HepG2 (cell line): Measurements from ENCODE around the gene POFUT1. TPM values are rescaled to one million over a fixed set of nuclear protein-coding genes. Genes with fewer than 3 reads are reported as not detected.

Experiments
- ASH2L ChIP-seq: fragments of 300-600, 200-600 bp; sonication (generic); IDR thresholded peaks from 2 replicates; pipeline ENCODE4 v1.7.0; 2017; ENCODE audit warnings: low read depth, mild to moderate bottlenecking, moderate library complexity, mixed read lengths, low read length; ENCODE audit not compliant: insufficient read length
- CBX2 ChIP-seq, 2 experiments: fragments of 200-600 bp in 1 of 2; sonication (generic); formaldehyde crosslinking in 1 of 2; IDR thresholded peaks; 2 replicates each; pipeline versions ENCODE4 v1.7.0 to v1.8.1; 2018 to 2022; ENCODE audit warnings: low read depth in 2 of 2, low read length in 1 of 2, mild to moderate bottlenecking in 1 of 2, missing genetic modification reagents in 1 of 2
- CENPBD1 ChIP-seq: sonication (generic); formaldehyde crosslinking; IDR thresholded peaks from 2 replicates; pipeline ENCODE4 v1.8.0; 2022; ENCODE audit warnings: missing genetic modification reagents, low read depth, mild to moderate bottlenecking, borderline replicate concordance
- FOXP4 ChIP-seq: sonication (generic); formaldehyde crosslinking; IDR thresholded peaks from 2 replicates; pipeline ENCODE4 v1.4.0; 2020; ENCODE audit warnings: missing genetic modification reagents
- GABPA ChIP-seq, 2 experiments: IDR thresholded peaks; 2 replicates each; pipeline ENCODE4 v1.6.1; 2011 to 2016; ENCODE audit warnings: low read depth in 2 of 2, low read length in 1 of 2, missing biosample characterization in 1 of 2, missing genetic modification characterization in 1 of 2
- KAT2B ChIP-seq: fragments of 150-350 bp; IDR thresholded peaks from 2 replicates; pipeline ENCODE4 v1.6.1; 2014; ENCODE audit warnings: low read depth, low read length, borderline replicate concordance
- PRDM10 ChIP-seq: sonication (generic); formaldehyde crosslinking; IDR thresholded peaks from 2 replicates; pipeline ENCODE4 v1.4.0; 2020; ENCODE audit warnings: low read depth, missing genetic modification reagents
- RCOR2 ChIP-seq: IDR thresholded peaks from 2 replicates; pipeline ENCODE4 v1.6.1; 2016; ENCODE audit warnings: missing biosample characterization, missing genetic modification reagents
- RXRA ChIP-seq: sonication (generic); formaldehyde crosslinking; IDR thresholded peaks from 2 replicates; pipeline ENCODE4 v1.5.1; 2020; ENCODE audit warnings: missing genetic modification reagents
- SAP130 ChIP-seq: IDR thresholded peaks from 2 replicates; pipeline ENCODE4 v1.6.1; 2016; ENCODE audit warnings: low read depth
- SIX4 ChIP-seq: sonication (generic); formaldehyde crosslinking; IDR thresholded peaks from 2 replicates; pipeline ENCODE4 v1.4.0; 2020; ENCODE audit warnings: missing genetic modification reagents
- SNAPC5 ChIP-seq: sonication (generic); formaldehyde crosslinking; IDR thresholded peaks from 2 replicates; pipeline ENCODE4 v1.8.1; 2023; ENCODE audit warnings: mild to moderate bottlenecking, missing genetic modification reagents, borderline replicate concordance
- SSRP1 ChIP-seq: IDR thresholded peaks from 2 replicates; pipeline ENCODE4 v1.6.1; 2016; ENCODE audit warnings: control low read depth
- ZBTB43 ChIP-seq: sonication (generic); formaldehyde crosslinking; conservative IDR thresholded peaks from 2 replicates; pipeline ENCODE4 v1.4.0; 2020; ENCODE audit warnings: missing genetic modification reagents
- ZNF136 ChIP-seq: sonication (generic); formaldehyde crosslinking; IDR thresholded peaks from 2 replicates; pipeline ENCODE4 v1.8.1; 2022; ENCODE audit warnings: low read depth, mild to moderate bottlenecking, moderate library complexity, missing genetic modification reagents
- ZNF20 ChIP-seq: sonication (generic); formaldehyde crosslinking; IDR thresholded peaks from 2 replicates; pipeline ENCODE4 v1.4.0; 2020; ENCODE audit warnings: mild to moderate bottlenecking, moderate library complexity, missing genetic modification reagents
- ZNF558 ChIP-seq: sonication (generic); formaldehyde crosslinking; IDR thresholded peaks from 2 replicates; pipeline ENCODE4 v1.9.0; 2022; ENCODE audit warnings: mild to moderate bottlenecking, missing genetic modification reagents, borderline replicate concordance
- ZNF580 ChIP-seq: IDR thresholded peaks from 2 replicates; pipeline ENCODE4 v1.6.1; 2016; ENCODE audit warnings: low read depth, borderline replicate concordance
- ZNF589 ChIP-seq: sonication (generic); formaldehyde crosslinking; conservative IDR thresholded peaks from 2 replicates; pipeline ENCODE4 v1.8.0; 2022; ENCODE audit warnings: mild to moderate bottlenecking, moderate library complexity, missing genetic modification reagents
- ZNF850 ChIP-seq: sonication (generic); formaldehyde crosslinking; conservative IDR thresholded peaks from 2 replicates; pipeline ENCODE4 v1.9.0; 2021; ENCODE audit warnings: mild to moderate bottlenecking, missing genetic modification reagents
- polyA plus RNA-seq, 8 experiments: library from polyadenylated mRNA; depleted of rRNA in 3 of 8; stranded (reverse) in 7 of 8; unstranded in 1 of 8; fragments of >200 nt; fragmentation: Illumina TruSeq in 4 of 8; extraction: Trizol in 4 of 8; gene quantifications; 2 replicates each; pipeline versions ENCODE4 v1.2.1 to v1.2.3, GENCODE V29; 2011 to 2016; ENCODE audit warnings: low read depth in 4 of 8, missing spikeins in 1 of 8, mixed read lengths in 1 of 8; ENCODE audit not compliant: insufficient read depth in 1 of 8
- total RNA-seq, 5 experiments: library from RNA; depleted of rRNA; stranded (reverse); fragments of >200 nt; fragmentation: Illumina TruSeq; extraction: Trizol; gene quantifications; 2 replicates each; pipeline ENCODE4 v1.2.3, GENCODE V29; 2016; ENCODE audit warnings: low read depth in 1 of 5

POFUT1 gene
- total and polyA plus RNA-seq, 2 of the 13 experiments (the other 11 are each of a cell fraction or from before 2014, with no cell fraction given): 35.5 to 58.3 TPM

- peak; percentile 60; the same call in 1 of the 2 replicates for TF ChIP-seq ZBTB43 (CRISPR knock-in tag)
- TF ChIP-seq GABPA (IDR thresholded peaks at IDR 0.05; ENCODE audit: low read depth, low read length): peak; percentile 80
- peak; percentile 93 for TF ChIP-seq GABPA (CRISPR knock-in tag; IDR thresholded peaks at IDR 0.05; ENCODE audit: low read depth)
- TF ChIP-seq SSRP1: no peak
- TF ChIP-seq CBX2 (IDR thresholded peaks at IDR 0.05; ENCODE audit: low read depth, low read length): no peak
- TF ChIP-seq CBX2 (CRISPR knock-in tag; IDR thresholded peaks at IDR 0.05; ENCODE audit: low read depth): no peak
- TF ChIP-seq ZNF580 (CRISPR knock-in tag): no peak; the same call in 1 of the 2 replicates
- TF ChIP-seq ZNF850 (CRISPR knock-in tag): no peak
- no peak for TF ChIP-seq PRDM10 (CRISPR knock-in tag)
- peak; percentile 74 for TF ChIP-seq FOXP4 (CRISPR knock-in tag)
- peak; percentile 83 for TF ChIP-seq ASH2L
- no peak for TF ChIP-seq CENPBD1 (CRISPR knock-in tag)
- peak; percentile 60 for TF ChIP-seq RCOR2 (CRISPR knock-in tag)
- TF ChIP-seq RXRA (CRISPR knock-in tag): peak; percentile 61; the same call in 1 of the 2 replicates
- TF ChIP-seq SNAPC5 (CRISPR knock-in tag): 0 out of 2 replicates have a peak, but pooled peaks have one; percentile 84
- TF ChIP-seq SAP130 (CRISPR knock-in tag): peak; percentile 99
- no peak for TF ChIP-seq SIX4 (CRISPR knock-in tag)
- TF ChIP-seq ZNF558 (CRISPR knock-in tag): no peak
- 0 out of 2 replicates have a peak, but pooled peaks have one; percentile 61 for TF ChIP-seq ZNF136
- TF ChIP-seq ZNF20 (CRISPR knock-in tag): 0 out of 2 replicates have a peak, but pooled peaks have one; percentile 13
- TF ChIP-seq KAT2B: no peak
- no peak for TF ChIP-seq ZNF589 (CRISPR knock-in tag)
These were observed 69.9 kb downstream of the POFUT1 start, which contains the start of gene KIF3B (continued) for GRCh38 chr20:32277361-32278198.
